ENCODE data around the gene NPPA.

GRCh38 chr1:11880911-11881748 is 33.5 kb upstream of the NPPA start:
- TF ChIP-seq, protein P1, sequence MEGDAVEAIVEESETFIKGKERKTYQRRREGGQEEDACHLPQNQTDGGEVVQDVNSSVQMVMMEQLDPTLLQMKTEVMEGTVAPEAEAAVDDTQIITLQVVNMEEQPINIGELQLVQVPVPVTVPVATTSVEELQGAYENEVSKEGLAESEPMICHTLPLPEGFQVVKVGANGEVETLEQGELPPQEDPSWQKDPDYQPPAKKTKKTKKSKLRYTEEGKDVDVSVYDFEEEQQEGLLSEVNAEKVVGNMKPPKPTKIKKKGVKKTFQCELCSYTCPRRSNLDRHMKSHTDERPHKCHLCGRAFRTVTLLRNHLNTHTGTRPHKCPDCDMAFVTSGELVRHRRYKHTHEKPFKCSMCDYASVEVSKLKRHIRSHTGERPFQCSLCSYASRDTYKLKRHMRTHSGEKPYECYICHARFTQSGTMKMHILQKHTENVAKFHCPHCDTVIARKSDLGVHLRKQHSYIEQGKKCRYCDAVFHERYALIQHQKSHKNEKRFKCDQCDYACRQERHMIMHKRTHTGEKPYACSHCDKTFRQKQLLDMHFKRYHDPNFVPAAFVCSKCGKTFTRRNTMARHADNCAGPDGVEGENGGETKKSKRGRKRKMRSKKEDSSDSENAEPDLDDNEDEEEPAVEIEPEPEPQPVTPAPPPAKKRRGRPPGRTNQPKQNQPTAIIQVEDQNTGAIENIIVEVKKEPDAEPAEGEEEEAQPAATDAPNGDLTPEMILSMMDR (IDR thresholded peaks at IDR 0.05; ENCODE audit: poor library complexity) = no peak
- TF ChIP-seq EZH2 (IDR thresholded peaks at IDR 0.05; ENCODE audit: borderline replicate concordance) = no peak

Measured in hepatocyte (in vitro differentiated cells).